HG03354 (cell line): Measurements from ENCODE around the gene C12orf76.
"Not testable (repeated sequence)": the region's sequence is repeated elsewhere in the genome, so short reads cannot be mapped to it uniquely, and the experiment has no call there.

ENCODE experiments used
- ATAC-seq: cut with Tn5 transposase; IDR thresholded peaks from one replicate; pipeline ENCODE4 v1.9.1; 2021; ENCODE audit warnings: mild to moderate bottlenecking; ENCODE audit not compliant: unreplicated experiment, poor library complexity, severe bottlenecking

Gene C12orf76, protein sequence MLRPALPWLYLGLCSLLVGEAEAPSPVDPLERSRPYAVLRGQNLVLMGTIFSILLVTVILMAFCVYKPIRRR

DNA sequence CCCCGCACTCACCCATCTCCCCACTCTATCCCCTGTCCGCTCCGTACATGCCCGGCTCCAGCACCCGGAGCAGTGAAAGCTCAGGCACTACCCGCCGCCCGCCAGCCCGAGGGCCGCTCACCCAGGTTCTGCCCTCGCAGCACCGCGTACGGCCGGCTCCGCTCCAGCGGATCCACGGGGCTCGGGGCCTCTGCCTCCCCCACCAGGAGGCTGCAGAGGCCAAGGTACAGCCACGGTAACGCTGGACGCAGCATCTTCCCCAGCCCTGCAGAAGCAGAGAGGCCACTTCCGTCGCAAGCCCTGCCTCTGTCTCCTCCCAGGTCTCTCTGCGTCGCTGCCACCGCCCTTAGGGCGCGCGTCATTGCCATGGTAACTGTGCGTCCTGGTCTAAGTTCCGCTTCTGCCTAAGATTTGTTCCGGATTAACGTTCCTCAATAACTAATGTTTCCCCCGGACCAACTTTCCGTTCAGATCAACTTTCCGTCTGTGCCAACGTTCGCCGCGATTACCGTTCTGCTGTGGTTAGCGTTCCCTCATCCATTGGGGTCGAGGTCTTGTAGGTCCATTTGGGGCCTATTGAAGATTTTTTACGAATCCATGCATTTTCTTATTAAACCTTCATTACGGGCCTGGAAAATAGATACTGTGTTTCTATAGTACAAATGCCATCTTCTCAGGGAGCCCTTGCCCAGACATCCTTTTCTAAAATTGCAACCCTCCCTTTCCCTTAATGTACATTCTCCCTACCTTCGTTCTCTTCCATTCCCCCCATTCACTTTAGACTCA lies at the start of gene C12orf76:
C12orf76 (minus strand) TSS at position 281 of the 786 bp plus-strand sequence; CDS start at position 254, 27 bp downstream.
- peak; percentile 99 for ATAC-seq

DNA sequence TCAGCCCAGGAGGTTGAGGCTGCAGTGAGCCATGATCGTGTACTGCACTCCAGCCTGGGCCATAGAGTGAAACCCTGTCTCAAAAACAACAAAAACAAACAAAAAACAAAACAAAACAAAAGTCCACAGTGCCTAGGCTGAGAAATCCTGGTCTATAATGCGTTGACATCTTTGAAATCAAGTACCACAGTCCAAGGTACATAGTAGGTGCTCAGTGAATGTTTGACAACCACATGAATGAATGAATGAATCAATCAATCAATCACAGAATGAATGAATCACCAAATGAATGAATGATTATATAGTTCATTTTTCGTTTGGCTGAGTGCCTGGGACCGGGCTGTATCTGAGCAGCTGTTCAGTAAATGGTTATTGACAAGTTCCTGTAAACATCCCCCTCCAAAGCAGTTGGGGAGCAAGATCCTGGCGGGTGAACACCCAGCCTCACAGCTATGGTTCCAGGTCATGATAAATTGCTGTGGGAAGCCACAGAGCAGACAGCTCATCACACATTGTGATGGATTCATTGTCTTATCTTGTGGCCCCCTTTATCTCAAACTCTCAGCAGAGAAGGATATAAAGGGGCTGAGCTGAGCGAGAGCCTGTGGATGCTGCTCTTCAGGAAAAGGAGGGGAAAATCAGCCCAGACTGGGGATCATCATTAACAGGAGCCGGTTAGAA lies 45.4 kb upstream of the C12orf76 start:
- ATAC-seq, result no peak

DNA sequence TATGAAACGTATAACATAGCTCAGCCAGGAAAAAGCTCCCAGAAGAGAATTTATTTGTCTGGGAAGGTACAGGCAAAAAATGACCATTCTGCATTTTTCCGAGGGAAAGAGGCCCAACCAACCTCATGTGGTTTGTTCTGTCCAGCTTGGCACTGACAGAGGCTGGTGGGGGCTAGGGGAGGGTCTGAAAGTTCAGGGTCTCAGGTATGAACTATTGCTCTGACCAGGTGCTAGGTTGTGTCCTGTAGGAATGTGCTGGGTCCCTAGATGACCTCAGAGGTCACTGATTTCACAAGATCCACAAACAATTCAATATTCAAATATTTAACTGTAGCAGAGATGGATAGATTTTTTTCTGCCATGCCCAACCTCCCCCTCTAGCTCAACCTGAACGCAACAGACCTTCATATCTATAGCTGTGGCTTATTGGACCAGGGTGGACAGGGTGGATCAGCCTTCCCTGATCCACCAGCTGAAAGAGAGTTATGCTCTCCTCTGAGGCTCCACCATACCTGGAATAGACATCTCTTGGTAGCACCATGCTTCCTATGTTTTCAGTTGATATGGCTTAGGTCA lies 42.9 kb upstream of the C12orf76 start:
- ATAC-seq, result no peak

DNA sequence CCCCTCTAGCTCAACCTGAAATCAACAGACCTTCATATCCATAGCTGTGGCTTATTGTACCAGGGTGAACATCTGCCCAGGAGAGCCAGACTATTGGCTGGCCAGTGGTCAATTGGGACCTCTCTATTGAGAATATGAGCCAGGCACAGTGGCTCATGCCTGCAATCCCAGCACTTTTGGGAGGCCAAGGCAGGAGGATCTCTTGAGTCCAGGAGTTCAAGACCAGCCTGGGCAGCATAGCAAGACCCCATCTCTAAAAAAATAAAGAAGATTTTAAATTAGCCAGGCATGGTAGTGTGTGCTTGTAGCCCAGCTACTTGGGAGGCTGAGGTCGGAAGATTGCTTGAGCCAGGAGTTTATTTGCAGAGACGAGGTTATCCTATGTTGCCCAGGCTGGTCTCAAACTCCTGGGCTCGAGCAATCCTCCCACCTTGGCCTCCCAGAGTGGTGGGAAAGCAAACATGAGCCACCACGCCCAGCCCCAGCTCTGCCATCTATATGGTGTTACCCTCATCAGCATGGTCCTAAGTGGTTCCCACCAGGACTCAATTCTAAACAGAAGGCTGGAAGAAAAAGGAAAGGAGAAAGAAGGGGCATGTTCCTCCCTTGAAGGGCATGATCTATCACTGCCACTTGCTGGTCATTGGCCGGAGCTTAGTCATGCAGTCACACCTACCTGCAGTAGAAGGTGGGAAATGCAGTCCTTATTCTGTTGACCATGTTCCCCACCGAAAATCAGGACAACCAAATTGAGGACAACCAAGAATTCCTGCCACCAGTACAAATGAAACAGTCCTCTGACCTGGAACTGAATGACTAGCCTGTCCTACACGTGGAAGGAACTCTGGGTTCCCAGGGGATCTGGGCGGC lies 42.2 kb upstream of the C12orf76 start:
- ATAC-seq, result no peak

DNA sequence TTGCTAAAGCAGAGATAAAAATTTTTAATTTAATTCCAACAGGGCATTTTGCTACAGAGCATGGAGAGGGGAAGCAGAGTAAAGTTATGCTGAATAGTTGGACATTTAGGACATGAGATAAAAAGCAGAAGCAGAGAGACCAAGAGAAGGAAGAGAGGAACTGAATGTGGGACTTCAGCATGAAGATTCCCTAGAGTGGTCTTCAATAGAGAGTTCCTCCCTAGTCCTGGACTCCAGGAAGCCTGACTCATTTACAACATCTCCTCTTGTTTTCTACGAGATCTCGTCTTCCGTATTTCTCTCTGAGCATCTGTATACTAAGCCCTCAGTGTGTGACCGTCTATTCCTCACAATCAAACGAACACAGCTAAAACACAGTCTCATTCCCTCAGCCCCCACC lies 40.6 kb upstream of the C12orf76 start:
- ATAC-seq, result no peak

DNA sequence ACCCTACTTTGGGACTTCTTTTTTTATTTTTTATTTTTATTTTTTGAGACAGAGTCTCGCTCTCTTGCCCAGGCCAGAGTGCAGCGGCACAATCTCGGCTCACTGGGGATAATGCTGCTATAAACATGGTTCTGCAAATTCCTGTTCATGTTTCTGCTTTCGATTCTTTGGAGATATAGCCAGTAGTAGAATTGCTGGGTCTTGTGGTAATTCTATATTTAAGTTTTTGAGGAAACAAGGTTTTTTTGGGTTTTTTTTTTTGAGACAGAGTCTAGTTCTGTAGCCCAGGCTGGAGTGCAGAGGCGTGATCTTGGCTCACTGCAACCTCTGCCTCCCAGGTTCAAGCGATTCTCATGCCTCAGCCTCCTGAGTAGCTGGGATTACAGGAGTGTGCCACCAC lies 39.9 kb upstream of the C12orf76 start:
- not testable (repeated sequence) for ATAC-seq

DNA sequence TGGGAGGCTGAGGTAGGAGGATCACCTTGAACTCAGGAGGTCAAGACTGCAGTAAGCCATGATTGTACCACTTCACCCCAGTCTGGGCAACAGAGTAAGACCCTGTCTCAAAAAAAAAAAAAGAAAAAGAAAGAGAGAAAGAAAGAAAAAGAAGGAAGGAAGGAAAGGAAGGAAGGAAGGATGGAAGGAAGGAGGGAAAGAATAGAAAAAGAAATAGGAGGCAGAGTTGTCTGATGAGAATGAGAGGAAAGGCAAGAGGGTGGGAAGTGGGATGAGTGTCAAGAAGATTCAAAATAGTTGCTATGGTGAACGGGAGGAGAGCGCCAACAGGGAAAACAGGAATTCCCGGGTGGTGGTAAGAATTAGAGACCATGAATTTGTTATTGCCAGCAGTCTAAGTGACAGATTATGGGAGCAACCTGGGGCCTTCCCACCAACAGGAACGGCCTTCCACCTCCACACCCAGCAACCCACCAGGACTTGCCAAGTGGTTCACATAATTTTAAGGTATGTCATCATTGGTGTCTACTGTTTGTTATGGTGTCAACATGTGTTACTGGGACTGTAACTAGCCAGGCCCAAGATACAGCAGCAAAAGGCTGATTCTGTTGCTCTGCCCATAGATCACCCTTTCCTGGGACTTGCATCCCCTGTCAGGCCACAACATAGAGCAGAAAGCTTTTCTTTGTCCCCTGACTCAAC lies 36.1 kb upstream of the C12orf76 start:
- no peak for ATAC-seq

DNA sequence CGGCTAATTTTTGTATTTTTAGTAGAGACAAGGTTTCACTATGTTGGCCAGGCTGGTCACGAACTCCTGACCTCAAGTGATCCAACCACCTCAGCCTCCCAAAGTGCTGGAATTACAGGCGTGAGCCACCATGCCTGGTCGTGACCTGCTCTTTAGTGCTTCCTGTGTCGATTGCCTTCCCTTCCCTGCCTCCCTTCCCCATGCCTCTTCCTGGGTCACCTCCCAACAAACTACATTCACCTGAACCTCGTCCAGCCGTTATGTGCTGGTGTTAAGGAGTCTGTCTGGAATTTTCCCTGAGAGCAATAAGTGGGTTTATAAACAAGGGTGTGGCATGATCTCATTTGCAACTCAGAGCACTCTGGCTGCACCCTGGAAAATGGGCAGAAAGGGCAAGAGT lies 32.1 kb upstream of the C12orf76 start:
- ATAC-seq, result no peak

DNA sequence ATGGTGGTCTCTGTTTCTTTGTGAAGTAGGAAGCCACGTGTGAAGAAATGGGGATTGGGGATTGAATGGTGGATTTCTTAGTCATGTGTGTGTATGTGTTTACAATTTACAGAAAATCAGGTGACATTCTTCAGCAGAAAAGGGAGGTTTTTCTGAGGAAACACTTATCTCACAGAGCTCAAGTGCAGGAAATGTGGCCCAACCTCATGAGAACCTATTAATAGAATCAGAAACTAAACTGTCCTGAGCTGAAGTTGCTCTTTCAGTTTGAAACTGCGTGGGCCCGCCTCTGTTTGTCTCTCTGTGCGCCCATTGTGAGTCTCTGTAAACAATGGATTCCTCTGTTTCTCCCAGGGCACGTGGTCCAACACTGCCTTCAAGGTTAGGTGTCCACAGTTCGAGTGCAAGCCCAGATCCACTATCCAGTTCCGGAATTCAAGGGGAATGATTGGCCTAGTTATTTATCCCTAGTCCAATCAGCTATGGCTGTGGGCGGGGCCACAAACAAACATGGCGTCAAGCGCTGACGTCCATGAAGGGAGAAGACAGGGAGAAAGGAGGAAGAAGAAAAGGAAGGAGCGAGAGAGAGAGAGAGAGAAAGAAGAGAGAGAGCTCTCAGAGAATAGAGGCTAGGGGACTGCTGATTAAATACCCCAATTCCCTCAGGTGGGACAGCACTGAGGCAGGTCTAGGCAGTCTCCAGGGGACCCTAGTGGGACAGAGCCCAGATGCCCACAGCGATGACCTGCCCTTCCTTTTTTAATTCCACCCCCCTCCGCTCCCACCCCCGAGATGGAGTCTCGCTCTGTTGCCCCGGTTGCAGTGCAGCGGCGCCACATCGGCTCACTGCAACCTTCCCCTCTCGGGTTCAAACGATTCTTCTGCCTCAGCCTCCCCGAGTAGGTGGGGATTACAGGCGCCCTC lies 31.4 kb upstream of the C12orf76 start:
- peak; percentile 86 for ATAC-seq

DNA sequence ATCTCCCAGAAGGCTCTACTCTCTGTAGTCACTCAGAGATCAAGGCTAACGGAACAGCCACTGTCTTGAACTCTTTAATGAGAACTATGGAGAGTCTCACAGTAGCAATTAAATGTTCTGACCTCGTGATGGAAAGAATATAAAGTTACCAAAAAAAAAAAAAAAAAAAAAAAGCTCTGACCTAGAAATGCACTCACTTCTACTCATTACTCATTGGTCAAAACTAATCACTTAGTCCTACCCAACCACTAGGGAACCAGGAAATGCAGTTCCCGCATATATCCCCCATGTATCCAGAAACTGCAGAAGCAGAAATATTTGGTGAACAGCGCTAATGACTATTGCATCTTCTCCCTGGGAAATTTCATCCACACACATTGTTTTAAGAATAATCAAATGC lies 29.5 kb upstream of the C12orf76 start:
- no peak for ATAC-seq

DNA sequence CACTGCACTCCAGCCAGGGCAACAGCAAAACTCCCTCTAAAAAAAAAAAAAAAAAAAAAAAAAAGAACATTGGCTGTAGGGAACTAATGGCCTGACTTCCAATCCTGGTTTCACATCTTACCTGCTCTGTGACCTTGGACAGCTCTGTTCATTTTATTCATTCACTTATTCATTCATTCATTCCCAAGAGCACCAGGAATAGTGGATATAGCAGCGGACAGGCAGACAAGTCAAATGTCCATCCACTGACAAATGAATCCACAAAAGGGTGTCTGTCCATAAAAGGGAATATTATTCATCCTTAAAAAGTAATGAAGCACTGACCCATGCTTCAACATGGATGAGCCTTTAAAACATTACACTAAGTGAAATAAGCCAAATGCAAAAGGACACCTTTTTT lies 27.6 kb upstream of the C12orf76 start:
- no peak for ATAC-seq

DNA sequence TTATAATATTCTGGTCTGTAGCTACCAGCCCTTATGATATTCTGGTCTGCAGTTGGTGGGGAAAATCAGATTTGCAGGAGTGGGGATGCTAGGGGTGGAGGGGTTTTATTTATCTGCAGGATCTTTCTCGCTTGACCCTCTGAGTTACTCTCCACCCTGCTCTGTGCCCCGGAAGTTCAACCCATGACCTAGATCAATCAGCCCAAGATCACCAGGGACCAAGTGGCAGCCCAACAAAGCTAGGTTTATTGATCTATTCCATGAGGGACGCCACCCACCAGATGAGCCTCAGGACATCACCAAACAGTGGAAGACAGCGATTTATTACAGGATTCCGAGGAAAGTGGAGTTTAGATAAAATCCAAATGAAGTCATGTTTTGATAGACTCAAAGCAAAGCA lies 25.8 kb upstream of the C12orf76 start:
- no peak for ATAC-seq

DNA sequence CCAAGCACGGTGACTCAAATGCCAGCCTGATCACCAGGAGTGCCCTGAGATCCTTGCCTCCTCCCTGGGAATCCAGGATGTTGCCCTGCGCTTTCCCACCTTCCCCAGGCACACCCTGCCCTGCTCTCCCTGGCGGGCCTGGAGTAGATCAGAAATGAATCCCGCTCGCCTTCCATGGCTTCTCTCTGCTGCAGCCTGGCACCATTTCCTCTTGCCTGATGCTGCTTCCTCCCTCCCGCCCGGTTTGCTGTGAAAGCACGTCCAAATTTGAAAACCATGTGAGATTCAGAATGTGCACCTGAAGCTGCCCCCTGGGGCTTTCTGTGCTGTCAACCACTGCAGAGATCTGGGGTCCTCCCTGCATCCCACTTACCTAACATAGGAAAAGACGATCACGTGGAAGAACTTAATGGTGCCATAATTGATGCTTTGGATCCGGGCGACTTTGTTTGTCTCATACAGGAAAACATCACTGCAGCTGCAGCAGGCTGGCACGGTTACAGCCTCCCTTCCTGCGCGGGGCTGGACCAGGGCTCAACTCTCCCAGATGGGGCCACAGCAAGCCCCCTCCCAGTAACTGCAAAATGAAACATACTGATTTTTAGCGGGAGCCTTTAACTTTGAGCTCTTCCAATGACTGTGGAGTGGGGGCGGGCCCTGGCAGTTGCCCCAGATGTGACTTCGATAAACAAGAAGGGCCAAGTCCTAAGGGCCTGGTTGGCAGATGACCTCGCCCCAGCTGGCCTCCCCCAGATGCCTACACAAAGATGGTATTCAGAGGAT lies 24.9 kb upstream of the C12orf76 start:
- no peak for ATAC-seq

DNA sequence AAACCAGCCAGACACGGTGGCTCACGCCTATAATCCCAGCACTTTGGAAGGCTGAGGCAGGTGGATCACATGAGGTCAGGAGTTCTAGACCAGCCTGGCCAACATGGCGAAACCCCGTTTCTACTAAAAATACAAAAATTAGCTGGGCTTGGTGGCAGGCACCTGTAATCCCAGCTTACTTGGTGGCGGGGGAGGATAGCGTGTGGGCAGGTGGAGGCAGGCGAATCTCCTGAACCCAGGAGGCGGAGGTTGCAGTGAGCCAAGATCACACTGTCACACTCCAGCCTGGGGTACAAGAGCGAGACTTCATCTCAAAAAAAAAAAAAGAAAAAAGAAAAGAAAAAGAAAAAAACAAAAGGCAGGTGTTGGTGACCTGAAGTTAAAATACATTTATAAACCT lies 24.3 kb upstream of the C12orf76 start:
- not testable (repeated sequence) for ATAC-seq

DNA sequence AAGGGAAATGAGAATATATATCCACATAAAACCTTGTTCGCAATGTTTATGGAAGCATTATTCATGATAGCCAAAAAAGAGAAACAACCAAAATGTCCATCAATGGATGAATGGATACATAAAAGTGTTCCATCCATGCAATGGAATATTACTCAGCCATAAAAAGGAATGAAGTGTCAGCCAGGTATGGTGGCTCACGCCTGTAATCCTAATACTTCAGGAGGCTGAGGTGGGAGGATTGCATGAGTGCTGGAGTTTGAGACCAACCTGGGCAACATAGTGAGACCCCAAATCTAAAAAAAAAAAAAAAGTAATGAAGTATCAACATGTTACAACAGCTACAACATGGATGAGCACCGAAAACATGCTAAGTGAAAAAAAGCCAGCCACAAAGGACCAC lies 23.6 kb upstream of the C12orf76 start:
- no peak for ATAC-seq

DNA sequence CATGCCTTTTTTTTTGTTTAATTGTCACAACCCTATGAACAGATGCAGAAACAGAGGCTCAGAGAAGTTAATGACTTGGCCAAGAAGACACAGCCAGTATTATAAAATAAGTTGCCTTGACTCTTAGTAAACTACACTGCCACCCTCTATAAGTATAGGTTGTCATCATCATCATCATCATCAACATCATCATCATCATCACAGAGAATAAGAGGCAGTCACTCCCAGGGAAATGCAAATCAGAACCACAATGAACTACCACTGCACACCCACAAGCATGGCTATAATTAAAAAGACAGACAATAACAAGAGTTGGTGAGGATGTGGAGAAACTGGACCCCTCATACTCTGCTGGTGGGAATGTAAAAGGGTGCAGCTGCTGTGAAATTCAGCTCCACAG lies 23.2 kb upstream of the C12orf76 start:
- ATAC-seq, result no peak

DNA sequence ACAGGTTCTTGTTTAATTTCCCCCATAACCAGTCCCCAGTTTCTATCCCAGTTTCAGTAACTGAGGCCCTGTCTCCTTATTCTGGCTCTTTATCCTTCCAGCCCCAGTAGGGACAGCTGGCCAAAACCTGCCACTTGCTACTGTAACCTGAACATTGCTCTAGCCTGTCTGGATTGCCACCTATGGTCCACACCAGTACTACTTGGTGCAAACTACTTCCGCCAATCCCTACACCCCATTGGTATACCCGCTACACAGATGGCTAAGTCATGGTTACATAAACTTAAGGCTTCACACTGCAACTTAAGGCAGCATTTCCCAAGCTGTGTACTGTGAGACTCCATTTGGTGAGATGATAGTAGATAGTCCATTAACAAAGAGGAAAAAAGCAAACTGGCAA lies 20.3 kb upstream of the C12orf76 start:
- ATAC-seq, result no peak

DNA sequence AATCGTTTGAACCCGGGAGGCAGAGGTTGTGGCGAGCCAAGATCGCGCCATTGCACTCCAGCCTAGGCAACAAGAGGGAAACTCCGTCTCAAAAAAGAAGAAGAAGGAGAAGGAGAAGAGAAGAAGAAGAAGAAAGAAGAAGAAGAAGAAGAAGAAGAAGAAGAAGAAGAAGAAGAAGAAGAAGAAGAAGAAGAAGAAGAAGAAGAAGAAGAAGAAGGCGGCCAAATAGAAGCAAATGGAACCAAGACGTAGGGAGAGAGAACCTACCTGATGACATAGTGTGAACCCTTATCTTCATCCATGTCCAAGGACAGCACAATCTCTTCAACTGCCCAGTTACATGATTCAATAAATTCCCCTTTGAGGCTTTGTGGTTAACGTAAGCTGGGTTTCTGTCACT lies 19.8 kb upstream of the C12orf76 start:
- not testable (repeated sequence) for ATAC-seq
